GM18507 (cell line): ENCODE results near the gene AASS.

Source experiments
- DNase-seq: peaks from one replicate; pipeline ENCODE4 v3.0.0; 2011; ENCODE audit warnings: low read depth; ENCODE audit not compliant: insufficient read length; ENCODE audit errors: extremely low spot score
- FAIRE-seq: peaks from 2 replicates; lab custom pipeline; 2011; peaks lifted over from hg19 to GRCh38; lab: Jason Lieb, UNC

The AASS gene

GRCh38 chr7:122056977-122057376 is 87.1 kb downstream of the AASS start:
- DNase-seq (no peak), FAIRE-seq (no peak)

- DNase-seq (no peak), FAIRE-seq (no peak)
Measured at GRCh38 chr7:122055073-122055472, 89.0 kb downstream of the AASS start.

- FAIRE-seq, result no peak
- DNase-seq, result no peak
Measured at GRCh38 chr7:122054393-122054792, 89.7 kb downstream of the AASS start.

DNA sequence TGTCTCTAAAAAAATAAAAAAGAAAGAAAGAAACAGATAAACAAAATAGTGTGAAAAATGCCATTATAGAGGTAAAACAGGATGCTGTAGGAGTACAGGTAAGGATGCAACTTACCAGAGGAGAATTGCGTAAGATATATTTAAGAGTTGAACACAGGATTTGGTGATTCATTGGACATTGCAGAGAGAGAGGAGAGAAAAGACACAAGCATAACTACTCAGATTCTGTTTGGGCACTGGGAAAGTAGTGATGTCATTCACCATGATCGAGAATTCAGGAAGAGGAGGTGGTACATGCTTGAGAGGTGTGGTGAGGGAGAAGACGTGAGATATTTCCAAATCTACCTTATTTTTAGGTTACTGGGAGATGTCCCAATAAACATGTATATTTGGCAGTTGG is 97.6 kb downstream of the AASS start:
- FAIRE-seq (no peak), DNase-seq (no peak)

DNA sequence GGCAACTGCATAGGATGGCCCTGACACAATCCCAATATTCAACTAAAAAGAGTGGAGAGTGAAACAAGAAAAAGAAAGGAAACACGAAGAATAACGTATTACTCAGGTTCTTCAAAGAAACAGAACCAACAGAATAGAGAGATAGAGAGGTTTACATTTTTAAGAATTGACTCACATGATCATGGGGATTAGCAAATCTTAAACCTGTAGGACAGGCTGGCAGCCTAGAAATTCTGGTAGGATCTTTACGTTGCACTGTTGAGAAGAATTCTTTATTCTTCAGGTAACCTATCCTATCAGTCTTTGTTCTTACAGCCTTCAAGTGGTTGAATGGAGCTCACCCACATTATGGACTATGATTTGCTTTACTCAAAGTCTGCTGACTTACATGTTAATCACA is 103.9 kb downstream of the AASS start:
- FAIRE-seq (no peak), DNase-seq (no peak)

DNA sequence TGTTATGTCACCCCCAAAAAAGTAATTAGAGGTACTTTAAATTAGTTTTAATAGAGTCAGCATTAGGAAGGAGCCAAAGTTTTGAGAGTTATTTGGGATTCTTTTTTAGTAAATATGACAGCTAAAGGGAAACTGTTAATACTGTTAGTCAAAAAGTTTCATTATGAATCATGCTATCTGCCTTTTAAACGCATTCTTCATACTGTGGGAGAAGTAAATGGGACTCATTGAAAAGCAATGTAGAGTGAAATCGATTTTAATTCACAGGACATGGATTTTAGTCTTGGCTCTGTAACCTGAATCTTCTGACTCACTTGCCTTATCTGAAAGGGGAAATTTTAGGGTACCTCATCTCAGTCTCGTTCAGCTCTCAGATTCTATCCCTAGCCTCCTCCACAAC is 105.1 kb downstream of the AASS start:
- FAIRE-seq (no peak), DNase-seq (no peak)

GRCh38 chr7:122038134-122038533 is 105.9 kb downstream of the AASS start:
- FAIRE-seq (no peak), DNase-seq (no peak)

DNA sequence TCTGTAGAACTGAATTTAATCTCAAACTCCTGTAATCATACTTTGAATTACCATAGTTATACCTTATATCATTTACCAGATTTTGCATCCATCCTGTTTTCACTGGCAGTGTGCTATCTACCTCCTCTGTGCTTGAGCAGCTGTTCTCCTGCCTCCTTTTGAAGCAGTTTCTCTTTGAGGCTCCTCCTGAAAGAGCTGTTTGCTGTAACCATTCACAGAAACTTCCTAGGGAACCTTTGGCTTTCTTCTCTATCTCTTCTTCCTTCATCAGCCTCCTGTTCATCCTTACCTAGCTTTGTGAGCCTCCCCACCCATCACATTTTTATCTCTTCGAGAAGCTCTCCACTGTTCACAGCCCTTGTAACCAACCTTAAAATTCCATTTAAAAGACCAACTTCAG is 108.2 kb downstream of the AASS start:
- FAIRE-seq (no peak), DNase-seq (no peak)

DNA sequence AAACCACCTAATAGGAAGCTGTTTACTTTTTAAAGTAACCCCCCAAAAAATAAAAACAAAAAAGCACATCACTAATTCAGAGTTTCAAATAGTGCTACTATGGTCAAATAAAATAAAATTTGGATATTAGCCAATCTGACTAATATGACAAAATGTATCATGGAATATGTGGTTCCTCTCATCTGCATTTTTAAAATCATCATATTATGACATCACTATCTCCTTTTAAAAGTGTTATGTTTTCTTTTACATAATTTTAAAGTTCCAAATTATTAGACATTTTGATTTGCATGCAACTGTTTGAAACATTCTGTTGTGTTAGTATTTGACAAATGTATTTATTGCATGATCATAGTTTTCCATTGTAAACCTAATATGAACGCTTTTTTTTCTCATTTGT is 110.4 kb downstream of the AASS start:
- FAIRE-seq, result no peak

DNA sequence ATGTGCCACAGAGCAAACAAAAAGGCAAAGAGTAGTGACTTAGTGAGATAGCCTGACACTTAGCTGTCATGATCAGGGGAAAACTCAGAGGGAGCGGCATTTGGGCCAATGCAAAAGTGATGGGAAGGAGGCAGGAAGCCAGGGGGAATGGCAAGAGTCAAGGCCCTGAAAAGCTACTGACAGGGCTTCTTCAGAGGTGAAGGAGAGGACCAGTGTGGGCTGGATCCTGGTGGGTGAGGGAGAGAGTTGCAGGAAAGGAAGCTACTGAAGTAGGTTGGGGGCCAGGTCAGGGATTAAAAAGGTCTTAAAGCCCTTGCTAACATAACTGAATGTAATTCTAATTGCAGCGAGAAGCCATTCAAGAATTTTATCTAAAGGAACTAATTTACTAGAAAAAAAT is 117.0 kb downstream of the AASS start:
- FAIRE-seq (no peak), DNase-seq (no peak)

More for the DNA sequence above, 110.4 kb downstream of the AASS start:
- DNase-seq, result no peak
